Upper lobe of left lung (tissue), 6 donors: ENCODE results near the gene ASTN1. TPM values are rescaled to one million over a fixed set of nuclear protein-coding genes. Genes with fewer than 3 reads are reported as not detected.

Source experiments
- ATAC-seq, 2 donors: fragments of 200-7000 bp; cut with Tn5 transposase; one replicate each; pipeline ENCODE4 v1.9.1; 2022; ENCODE audit warnings: mild to moderate bottlenecking in 2 of 2, moderate library complexity in 2 of 2; ENCODE audit not compliant: low FRiP score in 2 of 2
- DNase-seq, 2 donors: peaks; one replicate each; pipeline ENCODE4 v3.0.0-alpha.2; 2019 to 2020
- H3K27ac ChIP-seq, 4 donors: fragments of 200-600 bp; sonication (generic); one replicate each; pipeline ENCODE4 v1.5.1; 2016 to 2019
- H3K27me3 ChIP-seq, 4 donors: fragments of 200-600 bp; sonication (generic); one replicate each; pipeline ENCODE4 v1.5.1; 2017 to 2019
- H3K36me3 ChIP-seq, 4 donors: fragments of 200-600 bp; sonication (generic); one replicate each; pipeline ENCODE4 v1.5.1; 2016 to 2019
- H3K4me1 ChIP-seq, 4 donors: fragments of 200-600 bp; sonication (generic); one replicate each; pipeline ENCODE4 v1.5.1; 2018 to 2019
- H3K4me3 ChIP-seq, 4 donors: fragments of 200-600 bp; sonication (generic); one replicate each; pipeline ENCODE4 v1.5.1; 2017 to 2019; ENCODE audit warnings: mild to moderate bottlenecking in 2 of 4, moderate library complexity in 1 of 4
- H3K9me3 ChIP-seq, 4 donors: fragments of 200-600 bp; sonication (generic); one replicate each; pipeline ENCODE4 v1.5.1; 2018 to 2019
- EP300 ChIP-seq, 4 donors: sonication (generic); formaldehyde crosslinking; IDR thresholded peaks; one replicate each; pipeline ENCODE4 v1.5.1; 2017; ENCODE audit warnings: antibody characterized with exemption in 4 of 4, control low read depth in 2 of 4
- POLR2A ChIP-seq, 4 donors: fragments of 450-650 bp; IDR thresholded peaks; one replicate each; pipeline ENCODE4 v1.5.1; 2016 to 2017; ENCODE audit warnings: antibody characterized with exemption in 4 of 4, mild to moderate bottlenecking in 2 of 4
- POLR2AphosphoS5 ChIP-seq, 2 donors: sonication (generic); formaldehyde crosslinking; IDR thresholded peaks; one replicate each; pipeline ENCODE4 v1.5.1; 2017; ENCODE audit warnings: antibody characterized with exemption in 2 of 2
- WGBS, 2 donors: methylation state at CpG; one replicate each; pipeline ENCODE4 v1.1.5; 2017 to 2018; 5-methylcytosine and 5-hydroxymethylcytosine counted together
- total RNA-seq, 6 donors: library from RNA; depleted of rRNA in 4 of 6; stranded (reverse); fragments of >200 nt in 4 of 6; gene quantifications; one replicate each; pipeline versions ENCODE4 v1.1.0 to v1.2.1, GENCODE V29; 2016 to 2021
- TF ChIP-seq, protein P1 (sequence below), 6 experiments: fragments of 450-650 bp in 4 of 6; fragments of 200-600 bp in 2 of 6; sonication (generic) in 2 of 6; IDR thresholded peaks; one replicate each; pipeline ENCODE4 v1.5.1; 2016 to 2019; ENCODE audit warnings: antibody characterized with exemption in 6 of 6
- donor health status: DM: no; HTN: no; CAD: no; lungs with moderate emphysema.
- donor health status: DM: no; HTN: yes; CAD: no; lungs with severe emphysema.

ASTN1 gene
- total RNA-seq, 6 donors from 2014 or later: 0.15 to 1.0 (median 0.32) TPM; not detected in 2

DNA sequence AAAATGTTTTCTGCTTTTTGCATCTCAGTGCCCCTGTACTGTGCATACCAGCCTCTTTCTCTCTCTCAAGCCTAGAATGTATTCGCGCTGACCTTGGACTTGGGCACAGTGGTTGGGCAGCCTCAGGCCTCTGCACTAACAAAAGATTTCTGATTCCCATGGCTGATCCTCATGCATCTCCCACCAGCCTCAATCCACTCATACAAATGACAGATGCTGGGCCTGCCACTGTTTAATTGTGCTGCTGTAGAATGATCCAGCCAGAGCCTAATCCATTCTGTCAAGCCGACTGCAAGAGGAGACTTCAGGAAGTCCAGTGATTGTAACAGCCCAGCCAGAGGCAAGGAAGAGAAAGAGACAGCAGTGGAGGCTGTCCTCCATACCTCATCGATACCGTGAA is 180.8 kb downstream of the ASTN1 start:
- Histone ChIP-seq H3K4me3 (no peak overlapping the region), H3K9me3 (no peaks in the 10 kb centered on the region)
- ATAC-seq: no peak

DNA sequence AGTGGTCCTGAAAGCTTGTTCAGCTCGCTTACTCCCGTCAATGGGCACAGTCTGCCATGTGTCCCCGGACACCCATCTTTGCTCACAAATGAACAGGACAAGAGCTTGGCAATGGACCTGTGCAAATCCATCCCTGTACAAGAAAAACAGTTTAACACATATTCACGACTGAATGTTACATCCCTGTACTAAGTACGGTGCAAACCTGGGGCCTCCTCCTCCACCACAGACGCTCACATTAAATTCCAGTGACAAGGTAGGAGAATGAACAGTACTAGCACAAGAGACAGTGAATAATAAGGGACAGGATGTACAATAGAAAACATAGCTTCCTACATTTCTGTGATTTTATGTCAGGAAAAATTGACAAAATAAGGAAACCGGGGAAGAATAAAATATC is 187.7 kb downstream of the ASTN1 start:
- ATAC-seq (no peak), DNase-seq (no peak)
- H3K27me3 ChIP-seq: no peaks in the 10 kb centered on the region
- TF ChIP-seq POLR2AphosphoS5 (IDR thresholded peaks at IDR 0.05): no peak
- no peak for TF ChIP-seq POLR2A (IDR thresholded peaks at IDR 0.05)
- TF ChIP-seq EP300 (IDR thresholded peaks at IDR 0.05): no peak
- TF ChIP-seq, protein P1, sequence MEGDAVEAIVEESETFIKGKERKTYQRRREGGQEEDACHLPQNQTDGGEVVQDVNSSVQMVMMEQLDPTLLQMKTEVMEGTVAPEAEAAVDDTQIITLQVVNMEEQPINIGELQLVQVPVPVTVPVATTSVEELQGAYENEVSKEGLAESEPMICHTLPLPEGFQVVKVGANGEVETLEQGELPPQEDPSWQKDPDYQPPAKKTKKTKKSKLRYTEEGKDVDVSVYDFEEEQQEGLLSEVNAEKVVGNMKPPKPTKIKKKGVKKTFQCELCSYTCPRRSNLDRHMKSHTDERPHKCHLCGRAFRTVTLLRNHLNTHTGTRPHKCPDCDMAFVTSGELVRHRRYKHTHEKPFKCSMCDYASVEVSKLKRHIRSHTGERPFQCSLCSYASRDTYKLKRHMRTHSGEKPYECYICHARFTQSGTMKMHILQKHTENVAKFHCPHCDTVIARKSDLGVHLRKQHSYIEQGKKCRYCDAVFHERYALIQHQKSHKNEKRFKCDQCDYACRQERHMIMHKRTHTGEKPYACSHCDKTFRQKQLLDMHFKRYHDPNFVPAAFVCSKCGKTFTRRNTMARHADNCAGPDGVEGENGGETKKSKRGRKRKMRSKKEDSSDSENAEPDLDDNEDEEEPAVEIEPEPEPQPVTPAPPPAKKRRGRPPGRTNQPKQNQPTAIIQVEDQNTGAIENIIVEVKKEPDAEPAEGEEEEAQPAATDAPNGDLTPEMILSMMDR (IDR thresholded peaks at IDR 0.05): no peak
- no peaks in the 10 kb centered on the region for H3K36me3 ChIP-seq
- WGBS, 2 donors: 84 to 89% methylated on average over 7 of the region's 7 CpGs
- H3K9me3 ChIP-seq: no peaks in the 10 kb centered on the region
- no peaks in the 10 kb centered on the region for H3K4me1 ChIP-seq
- H3K27ac ChIP-seq: no peak overlapping the region
- no peak overlapping the region for H3K4me3 ChIP-seq

More for the DNA sequence above, 180.8 kb downstream of the ASTN1 start:
- no peaks in the 10 kb centered on the region for H3K27me3 ChIP-seq
- no peak for DNase-seq
- no peak for TF ChIP-seq POLR2AphosphoS5 (IDR thresholded peaks at IDR 0.05)
- no peak for TF ChIP-seq POLR2A (IDR thresholded peaks at IDR 0.05)
- TF ChIP-seq, protein P1 (IDR thresholded peaks at IDR 0.05): no peak
- no peak for TF ChIP-seq EP300 (IDR thresholded peaks at IDR 0.05)
- no peak overlapping the region for H3K27ac ChIP-seq
- 80 to 83% methylated on average over 5 of the region's 5 CpGs for WGBS, 2 donors
- no peaks in the 10 kb centered on the region for H3K36me3 ChIP-seq
- H3K4me1 ChIP-seq: no peaks in the 10 kb centered on the region

DNA sequence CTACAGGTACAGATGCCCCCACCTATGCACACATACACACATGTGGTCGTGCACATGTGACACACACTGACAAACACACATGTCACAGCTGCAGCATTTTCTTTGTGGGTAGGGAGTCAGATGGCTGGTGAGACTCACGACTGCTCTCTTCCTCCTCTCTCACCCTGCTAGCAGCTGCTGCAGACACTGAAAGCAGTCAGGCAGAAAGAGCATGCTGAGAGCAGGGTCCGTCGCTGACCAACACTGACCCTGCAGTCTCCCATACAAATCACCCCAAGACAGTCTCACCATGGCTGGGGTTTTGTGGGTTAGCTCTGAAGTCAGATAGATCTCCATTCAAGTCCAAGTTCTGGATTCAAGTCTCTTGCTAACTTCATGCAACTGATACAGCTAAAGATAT is 188.3 kb downstream of the ASTN1 start:
- no peaks in the 10 kb centered on the region for H3K4me1 ChIP-seq
- H3K4me3 ChIP-seq: no peak overlapping the region
- no peaks in the 10 kb centered on the region for H3K27me3 ChIP-seq
- no peak for ATAC-seq
- DNase-seq: no peak
- H3K36me3 ChIP-seq: no peaks in the 10 kb centered on the region
- WGBS, 2 donors: 48 to 74% methylated on average over 3 to 4 of the region's 4 CpGs
- H3K27ac ChIP-seq: no peak overlapping the region
- TF ChIP-seq POLR2AphosphoS5 (IDR thresholded peaks at IDR 0.05) (no peak), POLR2A (IDR thresholded peaks at IDR 0.05) (no peak), EP300 (IDR thresholded peaks at IDR 0.05) (no peak)
- TF ChIP-seq, protein P1 (IDR thresholded peaks at IDR 0.05): no peak
- H3K9me3 ChIP-seq: no peaks in the 10 kb centered on the region

DNA sequence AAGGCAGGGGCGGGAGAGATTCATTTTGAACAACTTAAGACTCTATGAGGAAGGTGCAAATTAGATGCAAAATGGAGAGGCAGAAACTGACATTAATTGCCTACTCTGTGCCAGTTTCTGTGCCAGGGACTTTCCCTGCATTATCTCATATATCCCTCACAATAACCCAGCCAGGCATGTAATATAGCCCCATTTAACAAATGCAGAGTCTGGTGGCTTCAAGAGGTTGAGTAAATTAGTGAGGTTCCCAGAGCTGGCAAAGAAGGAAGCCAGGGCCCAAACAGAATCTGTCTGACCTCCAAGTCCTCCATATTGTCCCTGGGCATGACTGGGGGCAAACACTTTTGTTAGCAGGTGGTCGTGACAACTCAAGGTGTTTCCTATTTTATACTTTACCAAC is 199.8 kb downstream of the ASTN1 start:
- H3K27me3 ChIP-seq: no peaks in the 10 kb centered on the region
- ATAC-seq (no peak), DNase-seq (no peak)
- TF ChIP-seq, protein P1 (IDR thresholded peaks at IDR 0.05): no peak
- TF ChIP-seq EP300 (IDR thresholded peaks at IDR 0.05) (no peak), POLR2A (IDR thresholded peaks at IDR 0.05) (no peak), POLR2AphosphoS5 (IDR thresholded peaks at IDR 0.05) (no peak)
- WGBS, 2 donors: 78 to 85% methylated on average over 2 of the region's 2 CpGs
- no peaks in the 10 kb centered on the region for H3K36me3 ChIP-seq
- H3K27ac ChIP-seq: no peak overlapping the region
- H3K4me3 ChIP-seq: no peak overlapping the region
- H3K4me1 ChIP-seq: no peaks in the 10 kb centered on the region
- H3K9me3 ChIP-seq: no peaks in the 10 kb centered on the region

DNA sequence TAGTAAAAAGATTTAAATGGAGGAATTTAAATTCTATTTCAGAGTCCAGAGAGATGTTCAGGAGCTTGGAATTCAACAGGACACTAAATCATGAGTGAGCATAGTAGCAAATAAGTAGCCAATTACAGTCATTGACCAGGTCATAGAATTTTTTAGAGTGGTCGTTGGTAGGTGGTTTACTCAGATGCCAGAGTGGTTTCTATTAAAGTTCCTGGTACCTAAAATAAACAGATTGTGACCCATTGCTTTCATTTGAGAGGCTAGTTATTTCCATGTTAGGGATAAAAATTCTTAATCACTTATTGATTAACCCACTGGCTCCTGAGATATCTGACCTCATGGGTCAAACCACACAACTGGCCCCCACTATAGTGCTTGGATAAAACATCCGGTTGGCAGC is 201.3 kb downstream of the ASTN1 start:
- ATAC-seq (no peak), DNase-seq (no peak)
- TF ChIP-seq, protein P1 (IDR thresholded peaks at IDR 0.05): no peak
- no peak for TF ChIP-seq POLR2AphosphoS5 (IDR thresholded peaks at IDR 0.05)
- no peak for TF ChIP-seq POLR2A (IDR thresholded peaks at IDR 0.05)
- 75 to 78% methylated on average over 2 of the region's 2 CpGs for WGBS, 2 donors
- H3K27ac ChIP-seq: no peak overlapping the region
- no peaks in the 10 kb centered on the region for H3K27me3 ChIP-seq
- no peaks in the 10 kb centered on the region for H3K9me3 ChIP-seq
- no peaks in the 10 kb centered on the region for H3K4me1 ChIP-seq
- H3K36me3 ChIP-seq: no peaks in the 10 kb centered on the region
- H3K4me3 ChIP-seq: no peak overlapping the region
